ENCODE results near the gene BEND5. TPM values are rescaled to one million over a fixed set of nuclear protein-coding genes. Genes with fewer than 3 reads are reported as not detected.

The BEND5 gene
- total RNA-seq, 2 donors from 2014 or later = 0.95 to 3.7 TPM

DNA sequence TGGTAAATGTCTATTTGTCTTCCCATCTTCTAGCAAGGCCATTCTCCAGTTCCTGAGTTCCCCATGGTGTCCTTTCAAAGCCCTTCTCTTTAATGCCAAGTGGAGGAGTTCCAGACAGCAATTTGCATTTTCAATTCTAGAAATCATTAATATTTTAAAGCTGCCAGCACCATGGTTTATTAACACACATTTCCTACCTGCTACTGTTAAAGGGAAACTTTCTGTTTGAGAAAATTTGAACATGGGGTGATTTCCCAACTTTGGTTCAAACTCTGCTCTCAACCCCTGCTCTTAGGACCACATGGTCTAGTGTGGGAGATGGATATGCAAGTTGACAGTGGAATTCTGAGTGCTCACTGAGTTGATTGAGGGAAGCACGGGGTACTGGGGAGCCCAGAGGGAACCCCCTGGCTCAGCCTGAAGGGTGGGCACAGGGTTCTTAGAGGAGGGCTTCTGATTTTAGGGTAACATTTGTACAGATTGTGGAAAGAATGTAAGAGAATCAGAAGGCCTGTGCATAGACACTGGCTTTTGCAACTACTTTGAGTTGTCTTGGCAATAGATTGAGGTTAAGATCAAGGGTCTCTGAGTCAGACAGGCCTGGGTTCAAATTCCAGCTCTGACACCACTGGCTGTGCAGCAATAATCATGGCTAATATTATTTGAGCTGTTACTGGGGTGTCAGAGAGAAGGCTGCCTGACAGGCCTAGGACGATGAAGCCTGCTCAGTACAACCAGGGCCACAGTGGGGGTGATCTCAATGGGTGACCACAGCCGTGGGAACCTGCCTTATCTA lies 97.8 kb downstream of the BEND5 start:
- Mint-ChIP-seq H3K4me3 (no peak overlapping the region), H3K27me3 (peaks cover 5 to 8% of the 10 kb centered on the region in 2 donors), H3K4me1 (ENCODE audit: low read depth in 2 of 2) (peaks cover 0 to 3% of the 10 kb centered on the region in 2 donors), H3K36me3 (no peaks in the 10 kb centered on the region), H3K27ac (no peak overlapping the region), H3K9me3 (no peaks in the 10 kb centered on the region)
- DNase-seq (ENCODE audit: low spot score) (no peak), ATAC-seq (no peak)

Data from natural killer cell treated with Interleukin-12 subunit alpha and Interleukin-12 subunit beta and Interleukin-15 and Interleukin-18, amount 100 ng/mL, for 72 hours (primary cell).